T-cell (primary cell): ENCODE measurements around the gene SPATA46. TPM values are rescaled to one million over a fixed set of nuclear protein-coding genes. Genes with fewer than 3 reads are reported as not detected.

ENCODE experiments used
- ATAC-seq, 4 experiments: fragments of 200-7000 bp in 3 of 4; fragments of 150-1000 bp in 1 of 4; cut with Tn5 transposase; replicated peaks in 1 of 4; 1 replicate in 3 of 4; 2 replicates in 1 of 4; pipeline ENCODE4 v1.10.0; 2021; ENCODE audit warnings: moderate library complexity in 3 of 4, mild to moderate bottlenecking in 2 of 4, moderate number of reproducible peaks in 1 of 4
- CTCF ChIA-PET, 2 donors: fragments of 300-600 bp; sonication (Branson Sonifier 250); formaldehyde crosslinking; loops; one replicate each; lab custom pipeline; 2022; ENCODE audit warnings: antibody characterized with exemption in 2 of 2; lab: Charles Lee
- POLR2A ChIA-PET, 2 donors: fragments of 300-600 bp; sonication (Branson Sonifier 250); formaldehyde crosslinking; loops; one replicate each; lab custom pipeline; 2022; ENCODE audit warnings: antibody characterized with exemption in 2 of 2; lab: Charles Lee
- DNase-seq, 35 experiments: peaks; one replicate each; pipeline versions ENCODE4 v3.0.0 to v3.0.0-alpha.2; 2013 to 2023
- H3K27ac ChIP-seq: one replicate; pipeline ENCODE4 v1.5.1; 2013; ENCODE audit warnings: low read length
- H3K27me3 ChIP-seq, 2 experiments: replicated peaks in 1 of 2; 1 replicate in 1 of 2; 2 replicates in 1 of 2; pipeline versions ENCODE4 v1.6.1 to v1.7.0; 2013; ENCODE audit warnings: low read length in 1 of 2, mixed read lengths in 1 of 2; ENCODE audit not compliant: control insufficient read depth in 2 of 2, insufficient read depth in 2 of 2; ENCODE audit errors: extremely low read depth in 1 of 2
- H3K36me3 ChIP-seq, 2 donors: 1 replicate in 1 of 2; 2 replicates in 1 of 2; pipeline versions ENCODE4 v1.6.1 to v1.7.0; 2013; ENCODE audit warnings: low read length in 1 of 2; ENCODE audit not compliant: control insufficient read depth in 2 of 2, insufficient read depth in 1 of 2; ENCODE audit errors: extremely low read depth in 1 of 2
- H3K4me1 ChIP-seq, 2 experiments: 1 replicate in 1 of 2; 2 replicates in 1 of 2; pipeline versions ENCODE4 v1.6.1 to v1.7.0; 2013; ENCODE audit warnings: low read length in 2 of 2, mixed read lengths in 1 of 2; ENCODE audit not compliant: insufficient read depth in 2 of 2, control insufficient read depth in 1 of 2; ENCODE audit errors: extremely low read depth in 1 of 2
- H3K4me3 ChIP-seq, 2 donors: 1 replicate in 1 of 2; 2 replicates in 1 of 2; pipeline versions ENCODE4 v1.5.1 to v1.7.0; 2013; ENCODE audit warnings: mild to moderate bottlenecking in 2 of 2, low read length in 1 of 2, moderate library complexity in 1 of 2; ENCODE audit not compliant: control insufficient read depth in 1 of 2; ENCODE audit errors: extremely low read depth in 1 of 2
- H3K9me3 ChIP-seq: 2 replicates; pipeline ENCODE4 v1.7.0; 2013
- H3K27ac Mint-ChIP-seq, 2 donors: one replicate each; pipeline ENCODE4 v1.8.0; 2020 to 2021; ENCODE audit warnings: mild to moderate bottlenecking in 2 of 2, mixed read lengths in 2 of 2
- H3K27me3 Mint-ChIP-seq, 2 donors: one replicate each; pipeline ENCODE4 v1.8.0; 2021 to 2022; ENCODE audit warnings: mixed read lengths in 2 of 2
- H3K36me3 Mint-ChIP-seq: one replicate; pipeline ENCODE4 v1.8.0; 2021; ENCODE audit warnings: mixed read lengths
- H3K4me1 Mint-ChIP-seq, 3 donors: one replicate each; pipeline ENCODE4 v1.8.0; 2020 to 2022; ENCODE audit warnings: mixed read lengths in 3 of 3, mild to moderate bottlenecking in 1 of 3
- H3K4me3 Mint-ChIP-seq, 3 donors: one replicate each; pipeline ENCODE4 v1.8.0; 2020 to 2022; ENCODE audit warnings: mild to moderate bottlenecking in 3 of 3, mixed read lengths in 3 of 3, moderate library complexity in 3 of 3
- H3K9me3 Mint-ChIP-seq, 3 donors: one replicate each; pipeline ENCODE4 v1.8.0; 2020 to 2022; ENCODE audit warnings: mixed read lengths in 3 of 3
- WGBS: methylation state at CpG from one replicate; pipeline ENCODE4 v1.1.5; 2013; ENCODE audit warnings: missing lambda C conversion rate; ENCODE audit not compliant: insufficient coverage; 5-methylcytosine and 5-hydroxymethylcytosine counted together
- total RNA-seq, 35 experiments: library from RNA in 6 of 35; stranded (reverse) in 6 of 35; fragments of 120-200 nt in 1 of 35; gene quantifications; one replicate each; pipeline versions ENCODE4 v1.2.1 to v1.2.4 and lab custom pipeline; 2013 to 2026

The SPATA46 gene
- total RNA-seq, 5 donors from 2014 or later (not counting 1 experiment from before 2014, with no cell fraction given), result not detected

DNA sequence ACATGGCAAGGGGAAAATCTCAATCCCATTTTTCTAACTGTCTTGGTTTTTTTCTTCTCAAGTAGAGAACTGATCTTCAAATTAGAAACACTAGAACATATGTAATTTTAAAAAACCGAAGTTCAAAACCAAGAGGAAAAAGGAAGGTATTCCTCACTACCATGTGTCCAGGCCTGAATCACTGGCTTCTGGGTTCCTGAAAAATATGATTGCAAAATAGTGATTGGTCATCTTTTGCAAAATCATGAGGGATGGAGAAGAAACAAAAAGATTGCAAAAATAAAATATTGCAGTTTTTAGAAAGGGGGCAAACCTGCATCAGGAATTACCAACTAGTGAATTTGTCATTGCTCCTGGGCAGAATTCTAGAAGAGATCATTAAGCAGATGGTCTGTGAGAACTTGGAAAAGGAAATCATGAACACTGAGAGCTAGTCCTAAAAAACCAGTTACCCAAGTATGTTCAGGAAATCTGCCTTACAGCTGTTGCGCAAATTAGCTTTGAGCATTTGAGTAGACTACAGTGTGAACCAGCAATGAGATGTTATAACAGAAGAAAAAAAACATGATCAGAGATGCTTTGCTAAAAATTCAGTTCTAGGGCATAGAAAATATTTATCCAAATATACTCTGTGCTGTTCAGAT is 49.4 kb downstream of the SPATA46 start:
- peaks cover 1 to 9% of the 10 kb centered on the region in 2 donors for H3K27me3 Mint-ChIP-seq
- no peaks in the 10 kb centered on the region for H3K4me1 ChIP-seq
- no peaks in the 10 kb centered on the region for H3K36me3 ChIP-seq
- H3K27me3 ChIP-seq, result no peaks in the 10 kb centered on the region
- no peaks in the 10 kb centered on the region for H3K9me3 ChIP-seq
- H3K27ac ChIP-seq, result no peak overlapping the region
- ATAC-seq (no peak), DNase-seq (no peak)
- CTCF ChIA-PET, result no interaction called here
- no peaks in the 10 kb centered on the region for H3K4me1 Mint-ChIP-seq
- H3K27ac Mint-ChIP-seq, result no peak overlapping the region
- H3K36me3 Mint-ChIP-seq, result no peaks in the 10 kb centered on the region
- H3K9me3 Mint-ChIP-seq, result no peaks in the 10 kb centered on the region
- H3K4me3 ChIP-seq, result no peak overlapping the region
- no peak overlapping the region for H3K4me3 Mint-ChIP-seq
- POLR2A ChIA-PET, result no interaction called here
- no CpG with 5 or more reads among the region's 2 CpGs for WGBS

DNA sequence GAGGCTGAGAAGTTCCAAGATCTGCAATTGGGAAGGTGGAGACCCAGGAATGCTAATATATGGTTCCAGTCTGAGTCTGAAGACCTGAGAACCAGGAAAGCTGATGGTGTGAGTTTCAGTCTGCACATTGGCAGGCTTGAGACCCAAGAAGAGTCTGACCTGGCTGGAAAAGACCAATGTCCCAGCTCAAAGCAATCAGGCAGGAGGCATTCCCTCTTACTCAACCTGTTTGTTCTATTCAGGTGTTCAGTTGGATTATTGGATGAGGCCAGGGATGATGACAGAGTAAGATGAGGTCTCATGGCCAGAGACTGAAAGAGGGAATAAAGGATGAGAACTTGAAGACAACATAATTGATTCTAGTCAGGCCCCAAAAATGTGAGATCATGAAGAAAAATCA is 50.1 kb downstream of the SPATA46 start:
- CTCF ChIA-PET, result no interaction called here
- H3K27me3 Mint-ChIP-seq, result peaks cover 1 to 9% of the 10 kb centered on the region in 2 donors
- no peak overlapping the region for H3K4me3 Mint-ChIP-seq
- Histone ChIP-seq H3K4me1 (no peaks in the 10 kb centered on the region), H3K9me3 (no peaks in the 10 kb centered on the region), H3K27ac (no peak overlapping the region), H3K4me3 (no peak overlapping the region), H3K36me3 (no peaks in the 10 kb centered on the region), H3K27me3 (peaks cover 0 to 3% of the 10 kb centered on the region in 2 experiments)
- POLR2A ChIA-PET, result no interaction called here
- H3K36me3 Mint-ChIP-seq, result no peaks in the 10 kb centered on the region
- H3K9me3 Mint-ChIP-seq, result no peaks in the 10 kb centered on the region
- H3K4me1 Mint-ChIP-seq, result no peaks in the 10 kb centered on the region
- no peak for DNase-seq
- H3K27ac Mint-ChIP-seq, result no peak overlapping the region
- ATAC-seq, result no peak

DNA sequence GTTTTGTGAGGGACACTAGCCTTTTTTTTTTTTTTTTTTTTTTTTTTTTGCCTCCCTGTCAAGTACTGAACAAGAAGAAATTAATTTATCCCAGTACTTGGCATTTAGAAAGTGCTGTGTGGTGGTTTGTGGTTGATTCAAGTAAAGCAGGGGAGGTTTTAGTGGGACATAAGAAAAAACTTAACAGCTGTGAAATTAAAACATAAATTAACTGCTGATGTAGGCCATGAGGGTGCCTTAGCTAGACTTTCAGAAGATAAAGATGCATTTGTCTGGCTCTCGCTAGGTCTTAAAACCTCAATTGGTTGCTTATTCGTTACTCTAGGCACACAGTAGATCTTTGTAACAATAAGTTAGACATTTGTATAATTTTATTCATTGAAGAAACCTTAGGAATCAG is 52.3 kb downstream of the SPATA46 start:
- no peak overlapping the region for H3K4me3 ChIP-seq
- POLR2A ChIA-PET, result interaction anchor here in 1 of 2 donors (0.5 kb wide), 1 partner anchor 20 kb away, joined by 3 read pairs; no protein-coding TSS in a partner anchor

More for the DNA sequence above, 52.3 kb downstream of the SPATA46 start:
- Histone ChIP-seq H3K27ac (no peak overlapping the region), H3K27me3 (peaks cover 0 to 10% of the 10 kb centered on the region in 2 experiments), H3K4me1 (no peaks in the 10 kb centered on the region), H3K9me3 (no peaks in the 10 kb centered on the region), H3K36me3 (no peaks in the 10 kb centered on the region)
- WGBS, result 20% methylated on average over 1 of the region's 2 CpGs
- Mint-ChIP-seq H3K27ac (no peak overlapping the region), H3K4me3 (no peak overlapping the region), H3K4me1 (no peaks in the 10 kb centered on the region), H3K9me3 (no peaks in the 10 kb centered on the region), H3K36me3 (no peaks in the 10 kb centered on the region), H3K27me3 (peaks cover 11 to 16% of the 10 kb centered on the region in 2 donors)
- no peak for DNase-seq
- no peak for ATAC-seq
- CTCF ChIA-PET, result no interaction called here

Other genes starting within 250 kb of the SPATA46 start
- gene C1orf226, start 4.9 kb upstream of the SPATA46 start, total RNA-seq, result under 1 TPM in 3 of 5 donors, not detected in 2; 0.09 to 0.13 (median 0.12) TPM
- 1 to 10 TPM in 1 of 5 donors, under 1 TPM in 4; 0.20 to 1.5 (median 0.66) TPM for gene SH2D1B, start 35.3 kb upstream of the SPATA46 start, total RNA-seq
- 10 to 100 TPM; 55.8 to 65.8 (median 60.0) TPM for gene UHMK1, start 121.0 kb upstream of the SPATA46 start, total RNA-seq
- 10 to 100 TPM; 16.7 to 39.1 (median 19.2) TPM for gene UAP1, start 184.9 kb upstream of the SPATA46 start, total RNA-seq